Measurements from ENCODE around the gene RNF26. TPM values are rescaled to one million over a fixed set of nuclear protein-coding genes. Genes with fewer than 3 reads are reported as not detected.

Gene RNF26
- total RNA-seq, 1 donor from 2014 or later, result 17.8 TPM

DNA sequence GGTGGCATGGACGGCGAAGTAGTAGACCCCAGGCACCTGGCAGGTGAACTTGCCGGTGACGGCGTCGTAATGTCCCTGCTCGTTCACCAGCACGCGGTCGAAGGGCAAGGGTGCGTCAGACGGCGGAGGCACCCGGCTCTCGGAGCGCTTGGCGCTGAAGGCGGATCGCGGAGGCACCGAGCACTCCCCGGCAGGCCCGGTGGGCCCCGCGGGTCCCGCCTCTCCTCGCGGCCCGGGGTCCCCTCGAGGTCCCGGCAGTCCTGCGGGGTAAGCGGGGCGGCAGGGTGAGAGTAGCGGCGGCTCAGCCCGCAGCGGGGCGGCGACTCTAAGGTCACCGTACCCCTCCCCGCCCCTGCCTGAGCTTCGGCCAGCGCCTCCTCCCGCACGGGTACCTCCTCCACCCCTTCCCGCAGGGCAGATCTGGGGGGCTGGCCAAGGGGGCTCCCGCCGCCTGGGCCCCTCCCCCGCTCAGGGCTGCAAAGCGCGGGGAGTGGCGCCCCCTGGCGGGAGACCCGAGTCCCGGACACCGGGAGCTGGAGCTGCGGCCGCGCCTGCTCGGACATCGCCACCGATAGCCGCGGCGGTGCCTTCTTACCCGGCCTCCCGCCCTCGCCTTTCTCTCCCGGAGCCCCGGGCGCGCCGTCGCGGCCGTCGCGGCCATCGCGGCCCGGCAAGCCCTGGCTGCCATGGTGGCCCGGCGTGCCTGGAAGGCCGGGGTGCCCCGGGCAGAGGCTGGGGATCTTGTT, 5.4 kb downstream of the RNF26 start:
- H3K36me3 ChIP-seq (ENCODE audit: control insufficient read depth, insufficient read depth, low read length), result no peaks in the 10 kb centered on the region
- peak overlapping the region; percentile 37 for H3K4me3 ChIP-seq (ENCODE audit: low read depth, low read length)
- TF ChIP-seq, protein P1, sequence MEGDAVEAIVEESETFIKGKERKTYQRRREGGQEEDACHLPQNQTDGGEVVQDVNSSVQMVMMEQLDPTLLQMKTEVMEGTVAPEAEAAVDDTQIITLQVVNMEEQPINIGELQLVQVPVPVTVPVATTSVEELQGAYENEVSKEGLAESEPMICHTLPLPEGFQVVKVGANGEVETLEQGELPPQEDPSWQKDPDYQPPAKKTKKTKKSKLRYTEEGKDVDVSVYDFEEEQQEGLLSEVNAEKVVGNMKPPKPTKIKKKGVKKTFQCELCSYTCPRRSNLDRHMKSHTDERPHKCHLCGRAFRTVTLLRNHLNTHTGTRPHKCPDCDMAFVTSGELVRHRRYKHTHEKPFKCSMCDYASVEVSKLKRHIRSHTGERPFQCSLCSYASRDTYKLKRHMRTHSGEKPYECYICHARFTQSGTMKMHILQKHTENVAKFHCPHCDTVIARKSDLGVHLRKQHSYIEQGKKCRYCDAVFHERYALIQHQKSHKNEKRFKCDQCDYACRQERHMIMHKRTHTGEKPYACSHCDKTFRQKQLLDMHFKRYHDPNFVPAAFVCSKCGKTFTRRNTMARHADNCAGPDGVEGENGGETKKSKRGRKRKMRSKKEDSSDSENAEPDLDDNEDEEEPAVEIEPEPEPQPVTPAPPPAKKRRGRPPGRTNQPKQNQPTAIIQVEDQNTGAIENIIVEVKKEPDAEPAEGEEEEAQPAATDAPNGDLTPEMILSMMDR (IDR thresholded peaks at IDR 0.05; ENCODE audit: insufficient read depth, low read length, poor library complexity, severe bottlenecking), result peak; percentile 73
- H3K27me3 ChIP-seq (ENCODE audit: control insufficient read depth, insufficient read depth, low read length), result peaks cover 33% of the 10 kb centered on the region
- no peak for DNase-seq (ENCODE audit: low read depth)

DNA sequence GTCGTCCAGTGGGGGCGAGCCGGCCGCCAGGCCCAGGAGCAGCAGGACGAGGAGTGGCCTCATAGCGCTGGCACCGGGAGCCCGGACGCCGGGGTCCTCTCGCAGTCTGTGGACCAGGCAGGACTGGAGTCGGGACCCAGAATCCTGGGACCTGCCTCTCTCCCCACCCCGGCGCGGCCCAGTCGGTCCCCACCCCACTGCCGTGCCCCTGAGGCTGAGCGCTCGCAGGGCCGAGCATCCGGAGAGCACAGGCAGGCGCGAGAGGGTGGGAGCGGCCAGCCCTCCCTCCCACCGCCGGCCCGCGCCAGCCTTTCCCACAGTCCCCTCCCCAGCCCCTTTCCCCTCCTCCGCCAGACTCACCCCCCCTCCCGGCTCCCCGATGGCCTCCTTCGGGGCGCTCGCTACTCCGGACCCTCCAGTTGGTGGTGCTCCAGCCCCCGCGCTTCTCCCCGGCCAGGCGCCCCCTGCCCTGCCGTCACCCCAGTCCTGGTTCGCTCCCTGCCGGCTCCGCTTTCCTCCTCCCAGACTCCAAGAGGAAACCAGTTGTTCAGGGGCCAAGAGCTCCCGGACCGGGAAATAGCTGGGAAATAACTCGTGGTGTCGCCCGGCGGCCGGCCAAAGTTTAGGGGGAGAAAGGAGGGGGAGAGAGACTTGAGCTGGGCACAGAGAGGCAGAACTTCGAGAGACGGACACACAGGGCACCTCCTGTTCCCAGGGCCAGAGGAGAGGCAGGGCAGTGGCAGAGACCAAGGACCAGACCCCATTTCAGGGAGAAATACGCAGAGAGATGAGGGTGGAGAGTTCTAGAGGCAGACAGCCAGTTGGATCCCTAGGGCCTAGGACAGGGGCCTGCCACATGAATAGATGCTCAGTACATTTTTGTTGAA, 6.3 kb downstream of the RNF26 start, which contains the start of gene C1QTNF5:
C1QTNF5 (minus strand) TSS at position 549 of the 887 bp plus-strand sequence; CDS start at position 63, 486 bp downstream.
- peaks cover 33% of the 10 kb centered on the region for H3K27me3 ChIP-seq (ENCODE audit: control insufficient read depth, insufficient read depth, low read length)
- peak within 1 kb of the TSS; percentile 37 for H3K4me3 ChIP-seq (ENCODE audit: low read depth, low read length)
- H3K36me3 ChIP-seq (ENCODE audit: control insufficient read depth, insufficient read depth, low read length), result no peaks in the 10 kb centered on the region
- no peak for DNase-seq (ENCODE audit: low read depth)
- TF ChIP-seq, protein P1 (IDR thresholded peaks at IDR 0.05; ENCODE audit: insufficient read depth, low read length, poor library complexity, severe bottlenecking), result no peak

DNA sequence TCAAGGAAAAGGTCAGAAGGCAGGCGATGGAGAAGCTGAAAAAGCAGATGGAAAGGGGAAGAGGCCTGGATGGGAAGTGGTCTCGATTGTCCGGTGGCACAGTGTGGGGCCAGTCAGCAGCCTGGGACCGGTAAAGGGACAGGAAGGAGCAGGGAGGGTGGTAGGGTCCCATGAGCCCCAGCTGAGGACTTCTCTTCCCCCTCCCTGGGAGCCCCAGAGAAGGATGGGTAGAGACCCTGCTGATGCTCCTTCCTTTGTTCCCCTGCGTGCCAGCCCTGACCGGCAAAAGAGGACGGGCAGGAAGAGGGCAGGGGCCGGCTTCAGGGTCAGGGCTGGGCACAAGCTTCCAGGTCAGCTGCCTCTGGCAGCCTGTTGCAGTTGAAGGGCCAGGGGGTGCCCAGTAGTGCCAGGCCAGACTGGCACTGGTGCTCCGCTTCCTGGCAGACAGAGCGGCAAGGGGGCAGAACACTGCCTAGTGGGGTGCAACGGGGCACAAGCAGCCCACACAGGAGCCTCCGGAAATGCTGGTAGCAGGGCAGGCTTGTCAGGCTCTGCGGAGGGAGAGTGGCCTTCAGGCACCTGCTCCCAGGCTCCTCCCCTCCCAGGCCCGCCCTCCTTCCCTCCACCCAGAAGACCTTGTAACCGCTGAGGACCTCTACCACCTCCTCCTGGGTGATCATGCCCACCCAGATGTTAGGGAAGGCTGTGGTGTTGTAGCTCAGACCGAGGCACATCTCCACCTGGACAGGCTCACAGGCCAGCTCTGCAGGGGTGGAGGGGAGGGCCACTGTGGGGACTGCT, 7.1 kb downstream of the RNF26 start:
- Histone ChIP-seq H3K27me3 (ENCODE audit: control insufficient read depth, insufficient read depth, low read length) (peaks cover 37% of the 10 kb centered on the region), H3K36me3 (ENCODE audit: control insufficient read depth, insufficient read depth, low read length) (no peaks in the 10 kb centered on the region), H3K4me3 (ENCODE audit: low read depth, low read length) (no peak overlapping the region)
- TF ChIP-seq, protein P1 (IDR thresholded peaks at IDR 0.05; ENCODE audit: insufficient read depth, low read length, poor library complexity, severe bottlenecking), result no peak
- DNase-seq (ENCODE audit: low read depth), result no peak

DNA sequence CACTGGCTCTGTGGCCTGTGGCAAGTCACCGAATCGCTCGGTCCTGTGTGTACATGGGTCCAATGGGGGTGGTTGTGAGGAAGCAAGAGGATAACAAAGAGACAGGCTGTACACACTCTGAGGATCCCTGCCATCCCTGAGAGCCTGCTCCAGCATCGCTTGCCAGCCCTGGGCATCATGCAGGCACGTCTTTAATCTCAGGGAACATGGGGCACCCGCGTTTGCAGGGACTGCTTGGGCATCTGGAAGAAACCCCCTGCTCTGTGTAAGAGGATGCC, 7.6 kb downstream of the RNF26 start:
- no peak overlapping the region for H3K4me3 ChIP-seq (ENCODE audit: low read depth, low read length)
- TF ChIP-seq, protein P1 (IDR thresholded peaks at IDR 0.05; ENCODE audit: insufficient read depth, low read length, poor library complexity, severe bottlenecking), result no peak
- no peaks in the 10 kb centered on the region for H3K36me3 ChIP-seq (ENCODE audit: control insufficient read depth, insufficient read depth, low read length)
- H3K27me3 ChIP-seq (ENCODE audit: control insufficient read depth, insufficient read depth, low read length), result peaks cover 38% of the 10 kb centered on the region
- no peak for DNase-seq (ENCODE audit: low read depth)

DNA sequence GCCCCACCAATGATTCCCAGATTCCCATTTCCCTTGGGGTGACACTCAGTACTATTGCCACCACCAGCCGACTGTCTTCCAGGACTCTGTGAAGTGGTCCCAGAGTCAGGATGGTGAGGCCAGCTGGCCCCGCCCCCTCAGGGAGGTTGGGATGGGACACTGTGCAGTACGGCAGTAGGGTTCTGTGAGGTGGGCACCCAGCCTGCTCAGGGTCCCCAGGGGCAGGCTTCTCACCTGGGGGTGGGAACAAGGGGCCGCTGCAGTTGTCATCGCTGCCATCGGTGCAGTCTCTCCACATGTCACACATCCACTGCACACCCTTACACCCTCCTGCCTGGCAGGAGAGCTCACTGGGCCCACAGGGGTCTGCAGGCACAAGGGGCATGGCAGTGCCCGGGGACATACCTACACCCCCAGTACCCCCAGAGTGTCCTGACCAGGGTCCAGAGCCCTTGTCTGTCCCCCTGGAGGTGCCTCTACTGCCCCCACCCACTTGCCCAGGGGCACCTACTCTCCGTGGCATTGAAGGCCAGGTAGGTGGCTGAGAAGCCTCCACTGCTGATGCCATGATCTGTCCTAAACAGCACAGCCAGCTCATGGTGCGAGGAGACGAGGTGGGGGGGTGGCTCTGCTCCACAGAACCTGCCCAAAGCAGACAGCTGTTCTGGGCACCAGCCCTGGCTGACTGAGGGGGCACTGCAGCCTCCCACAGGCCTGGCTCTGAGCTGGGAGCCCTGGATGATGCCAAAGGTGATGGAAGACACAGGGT, 8.2 kb downstream of the RNF26 start:
- Histone ChIP-seq H3K36me3 (ENCODE audit: control insufficient read depth, insufficient read depth, low read length) (no peaks in the 10 kb centered on the region), H3K4me3 (ENCODE audit: low read depth, low read length) (no peak overlapping the region), H3K27me3 (ENCODE audit: control insufficient read depth, insufficient read depth, low read length) (peaks cover 42% of the 10 kb centered on the region)
- TF ChIP-seq, protein P1 (IDR thresholded peaks at IDR 0.05; ENCODE audit: insufficient read depth, low read length, poor library complexity, severe bottlenecking), result no peak
- no peak for DNase-seq (ENCODE audit: low read depth)

Data from kidney epithelial cell (primary cell).